H9 (cell line): Measurements from ENCODE around the gene FANCL. TPM values are rescaled to one million over a fixed set of nuclear protein-coding genes. Genes with fewer than 3 reads are reported as not detected.

Experiments
- DNase-seq: peaks from one replicate; pipeline ENCODE4 v3.0.0-alpha.2; 2017
- H2AFZ ChIP-seq: one replicate; pipeline ENCODE4 v1.6.1; 2013; ENCODE audit warnings: mild to moderate bottlenecking, low read length, control low read depth, moderate library complexity
- H2AK5ac ChIP-seq: 2 replicates; pipeline ENCODE4 v1.6.1; 2013; ENCODE audit warnings: low read length, control low read depth, mixed read lengths; ENCODE audit not compliant: insufficient read length
- H2BK120ac ChIP-seq: one replicate; pipeline ENCODE4 v1.6.1; 2013; ENCODE audit warnings: low read depth, mild to moderate bottlenecking, low read length, control low read depth, inconsistent platforms; ENCODE audit not compliant: poor library complexity, severe bottlenecking
- H2BK12ac ChIP-seq: 2 replicates; pipeline ENCODE4 v1.6.1; 2013; ENCODE audit warnings: low read length, control low read depth, mixed read lengths, low read depth; ENCODE audit not compliant: insufficient read length
- H2BK15ac ChIP-seq: 2 replicates; pipeline ENCODE4 v1.6.1; 2013; ENCODE audit warnings: low read depth, low read length, control low read depth
- H2BK20ac ChIP-seq: one replicate; pipeline ENCODE4 v1.6.1; 2013; ENCODE audit warnings: low read depth, mild to moderate bottlenecking, low read length, control low read depth, inconsistent platforms; ENCODE audit not compliant: poor library complexity, severe bottlenecking
- H2BK5ac ChIP-seq: 2 replicates; pipeline ENCODE4 v1.6.1; 2013; ENCODE audit warnings: low read length, control low read depth, mixed read lengths; ENCODE audit not compliant: insufficient read length
- H3K14ac ChIP-seq: 2 replicates; pipeline ENCODE4 v1.6.1; 2013; ENCODE audit warnings: low read length, control low read depth; ENCODE audit not compliant: insufficient read depth
- H3K18ac ChIP-seq: 2 replicates; pipeline ENCODE4 v1.6.1; 2013; ENCODE audit warnings: low read depth, mild to moderate bottlenecking, mixed read lengths, low read length, control low read depth; ENCODE audit not compliant: insufficient read length
- H3K23ac ChIP-seq: 2 replicates; pipeline ENCODE4 v1.6.1; 2013; ENCODE audit warnings: low read length, control low read depth, mixed read lengths, low read depth; ENCODE audit not compliant: insufficient read length
- H3K23me2 ChIP-seq: 2 replicates; pipeline ENCODE4 v1.6.1; 2013; ENCODE audit warnings: low read depth, mild to moderate bottlenecking, mixed read lengths, low read length, control low read depth; ENCODE audit not compliant: insufficient read length, poor library complexity, severe bottlenecking
- H3K27ac ChIP-seq: 2 replicates; pipeline ENCODE4 v1.5.1; 2013; ENCODE audit warnings: low read length, control low read depth, mixed read lengths, low read depth; ENCODE audit not compliant: insufficient read length
- H3K27me3 ChIP-seq: 2 replicates; pipeline ENCODE4 v1.6.1; 2013; ENCODE audit warnings: low read length, control low read depth, inconsistent platforms; ENCODE audit not compliant: insufficient read depth
- H3K4ac ChIP-seq: 2 replicates; pipeline ENCODE4 v1.6.1; 2013; ENCODE audit warnings: low read depth, mild to moderate bottlenecking, control low read depth, inconsistent platforms, low read length, moderate library complexity
- H3K4me1 ChIP-seq: 2 replicates; pipeline ENCODE4 v1.6.1; 2013; ENCODE audit warnings: low read length, control low read depth, inconsistent platforms; ENCODE audit not compliant: insufficient read depth
- H3K4me2 ChIP-seq: 2 replicates; pipeline ENCODE4 v1.6.1; 2013; ENCODE audit warnings: low read length, control low read depth, mixed read lengths; ENCODE audit not compliant: insufficient read length, insufficient read depth
- H3K56ac ChIP-seq: 2 replicates; pipeline ENCODE4 v1.6.1; 2013; ENCODE audit warnings: low read depth, mild to moderate bottlenecking, mixed read lengths, low read length, control low read depth; ENCODE audit not compliant: insufficient read length
- H3K79me1 ChIP-seq: 2 replicates; pipeline ENCODE4 v1.6.1; 2013; ENCODE audit warnings: low read depth, mild to moderate bottlenecking, moderate library complexity, low read length, control low read depth, inconsistent platforms; ENCODE audit not compliant: insufficient read depth, poor library complexity, severe bottlenecking
- H3K79me2 ChIP-seq: 2 replicates; pipeline ENCODE4 v1.6.1; 2013; ENCODE audit warnings: low read length, control low read depth, inconsistent platforms; ENCODE audit not compliant: insufficient read depth
- H3K9ac ChIP-seq: 2 replicates; pipeline ENCODE4 v1.6.1; 2013; ENCODE audit warnings: low read length, control low read depth, mixed read lengths; ENCODE audit not compliant: insufficient read length; ENCODE audit errors: extremely low read depth
- H3K9me3 ChIP-seq: one replicate; pipeline ENCODE4 v1.6.1; 2013; ENCODE audit warnings: low read depth, low read length, inconsistent platforms; ENCODE audit not compliant: control insufficient read depth
- H3T11ph ChIP-seq: one replicate; pipeline ENCODE4 v1.6.1; 2013; ENCODE audit warnings: mild to moderate bottlenecking, low read length, control low read depth, inconsistent platforms
- H4K20me1 ChIP-seq: one replicate; pipeline ENCODE4 v1.6.1; 2013; ENCODE audit not compliant: control insufficient read depth, insufficient read length, insufficient read depth
- H4K5ac ChIP-seq: 2 replicates; pipeline ENCODE4 v1.6.1; 2013; ENCODE audit warnings: low read depth, mild to moderate bottlenecking, mixed read lengths, low read length, control low read depth; ENCODE audit not compliant: insufficient read length
- H4K8ac ChIP-seq: replicated peaks from 2 replicates; pipeline ENCODE4 v1.6.1; 2013; ENCODE audit warnings: low read length, control low read depth, mixed read lengths, low read depth; ENCODE audit not compliant: insufficient read length
- H4K91ac ChIP-seq: 2 replicates; pipeline ENCODE4 v1.6.1; 2013; ENCODE audit warnings: low read depth, mild to moderate bottlenecking, moderate library complexity, mixed read lengths, low read length, control low read depth; ENCODE audit not compliant: insufficient read length
- H3K27ac Mint-ChIP-seq, 3 experiments: 2 replicates in 2 of 3; 3 replicates in 1 of 3; pipeline ENCODE4 v1.8.0; 2020 to 2021; ENCODE audit warnings: mixed read lengths in 3 of 3, mild to moderate bottlenecking in 1 of 3, moderate library complexity in 1 of 3
- H3K27me3 Mint-ChIP-seq: 2 replicates; pipeline ENCODE4 v1.8.0; 2021; ENCODE audit warnings: low read depth, mild to moderate bottlenecking, moderate library complexity, mixed read lengths
- H3K36me3 Mint-ChIP-seq, 3 experiments: 2 replicates in 2 of 3; 3 replicates in 1 of 3; pipeline ENCODE4 v1.8.0; 2020 to 2021; ENCODE audit warnings: low read depth in 3 of 3, mixed read lengths in 3 of 3; ENCODE audit not compliant: insufficient read depth in 1 of 3
- H3K4me1 Mint-ChIP-seq, 2 experiments: 2 replicates each; pipeline ENCODE4 v1.8.0; 2020; ENCODE audit warnings: mixed read lengths in 2 of 2
- H3K4me3 Mint-ChIP-seq, 2 experiments: 2 replicates in 1 of 2; 3 replicates in 1 of 2; pipeline ENCODE4 v1.8.0; 2020 to 2021; ENCODE audit warnings: mild to moderate bottlenecking in 2 of 2, mixed read lengths in 2 of 2, moderate library complexity in 1 of 2
- H3K9me3 Mint-ChIP-seq, 2 experiments: 2 replicates in 1 of 2; 3 replicates in 1 of 2; pipeline ENCODE4 v1.8.0; 2020; ENCODE audit warnings: mild to moderate bottlenecking in 2 of 2, mixed read lengths in 2 of 2, moderate library complexity in 1 of 2
- CTCF ChIP-seq: fragments of 200-600 bp; sonication (generic); conservative IDR thresholded peaks from 3 replicates; pipeline ENCODE4 v1.8.0; 2021; ENCODE audit warnings: antibody characterized with exemption, mild to moderate bottlenecking
- WGBS: extraction: QIAGEN DNeasy Blood & Tissue Kit; methylation state at CpG from one replicate; pipeline ENCODE4 v1.1.7; 2013; ENCODE audit warnings: missing lambda C conversion rate, low lambda C conversion rate, mixed read lengths; ENCODE audit not compliant: insufficient read length; ENCODE audit errors: extremely low coverage; 5-methylcytosine and 5-hydroxymethylcytosine counted together
- total RNA-seq: library from RNA; stranded (reverse); gene quantifications from 2 replicates; pipeline ENCODE4 v1.2.1, GENCODE V29; 2021

Gene FANCL
- total RNA-seq, 1 experiment from 2014 or later: 41.5 TPM

GRCh38 chr2:58221909-58222308, 19.2 kb downstream of the FANCL start:
- Histone ChIP-seq H3K23ac (no peak overlapping the region), H2AK5ac (no peak overlapping the region), H3K4ac (no peak overlapping the region), H2BK5ac (no peak overlapping the region), H3K18ac (no peak overlapping the region), H4K20me1 (no peaks in the 10 kb centered on the region), H3K9ac (no peak overlapping the region), H4K8ac (no peak overlapping the region), H2BK120ac (no peak overlapping the region), H4K5ac (no peak overlapping the region), H2BK15ac (no peak overlapping the region), H3K14ac (no peak overlapping the region), H3T11ph (no peak overlapping the region), H2BK20ac (no peak overlapping the region), H3K9me3 (no peaks in the 10 kb centered on the region), H3K4me1 (0 out of 2 replicates have a peak, but pooled peaks cover 2% of the 10 kb centered on the region), H3K27me3 (no peaks in the 10 kb centered on the region), H2AFZ (no peak overlapping the region), H3K4me2 (no peak overlapping the region), H2BK12ac (no peak overlapping the region), H3K79me1 (no peaks in the 10 kb centered on the region), H3K56ac (no peak overlapping the region), H3K23me2 (no peaks in the 10 kb centered on the region), H4K91ac (no peak overlapping the region), H3K27ac (no peak overlapping the region), H3K79me2 (no peaks in the 10 kb centered on the region; the same call in 1 of the 2 replicates)
- Mint-ChIP-seq H3K4me3 (no peak overlapping the region), H3K4me1 (peaks cover 0 to 7% of the 10 kb centered on the region in 2 experiments; a peak in 2 of 4 replicates), H3K36me3 (peaks cover 18 to 48% (median 35%) of the 10 kb centered on the region in 3 experiments; a peak in 6 of 7 replicates), H3K27ac (no peak overlapping the region), H3K9me3 (no peaks in the 10 kb centered on the region), H3K27me3 (no peaks in the 10 kb centered on the region)
- no peak for DNase-seq
- no peak for TF ChIP-seq CTCF
- no CpG with 5 or more reads among the region's 2 CpGs for WGBS
